ENCODE data around the gene JKAMP. TPM values are rescaled to one million over a fixed set of nuclear protein-coding genes. Genes with fewer than 3 reads are reported as not detected.
A peak's percentile ranks its signal among the peaks of the same experiment; 100 is the strongest.

Gene JKAMP
- total RNA-seq, 1 donor from 2014 or later: 28.8 TPM

- peaks cover 36% of the 10 kb centered on the region for H3K36me3 Mint-ChIP-seq (ENCODE audit: low read depth)
- peaks cover 37% of the 10 kb centered on the region for H3K4me1 Mint-ChIP-seq
- no peak for TF ChIP-seq CTCF (IDR thresholded peaks at IDR 0.05)
- ChIA-PET POLR2A (no interaction called here), CTCF (no interaction called here)
- H3K27ac Mint-ChIP-seq: no peak overlapping the region
- intact Hi-C loops (cut with micrococcal nuclease): no loop called here
- ATAC-seq (ENCODE audit: low read depth) (no peak), DNase-seq (no peak)
- H3K4me3 Mint-ChIP-seq: no peak overlapping the region
- H3K9me3 Mint-ChIP-seq: no peaks in the 10 kb centered on the region
- H3K27me3 Mint-ChIP-seq: no peaks in the 10 kb centered on the region
Observed at GRCh38 chr14:59478540-59478939, 5.8 kb upstream of the JKAMP start.

GRCh38 chr14:59480166-59480565 is 4.2 kb upstream of the JKAMP start:
- no peak overlapping the region for H3K27ac Mint-ChIP-seq
- no peak for DNase-seq
- ATAC-seq (ENCODE audit: low read depth): no peak
- ChIA-PET CTCF (no interaction called here), POLR2A (no interaction called here)
- no peaks in the 10 kb centered on the region for H3K9me3 Mint-ChIP-seq
- H3K4me1 Mint-ChIP-seq: peaks cover 43% of the 10 kb centered on the region
- H3K27me3 Mint-ChIP-seq: no peaks in the 10 kb centered on the region
- intact Hi-C loops (cut with micrococcal nuclease): loop anchor here (5.0 to 10.0 kb wide), 6 partner anchors 485 to 1275 kb away; partner anchors contain the start of genes DACT1, DHRS7 and PSMA3
- no peak overlapping the region for H3K4me3 Mint-ChIP-seq
- no peak for TF ChIP-seq CTCF (IDR thresholded peaks at IDR 0.05)
- peaks cover 25% of the 10 kb centered on the region for H3K36me3 Mint-ChIP-seq (ENCODE audit: low read depth)

GRCh38 chr14:59481407-59481806 is 2.9 kb upstream of the JKAMP start:
- ChIA-PET CTCF (no interaction called here), POLR2A (no interaction called here)
- no peaks in the 10 kb centered on the region for H3K27me3 Mint-ChIP-seq
- TF ChIP-seq CTCF (IDR thresholded peaks at IDR 0.05): no peak
- peak overlapping the region; percentile 16 for H3K4me3 Mint-ChIP-seq
- H3K9me3 Mint-ChIP-seq: no peaks in the 10 kb centered on the region
- intact Hi-C loops (cut with micrococcal nuclease): loop anchor here (5.0 to 10.0 kb wide), 6 partner anchors 483 to 1273 kb away; partner anchors contain the start of genes DACT1, DHRS7 and PSMA3
- H3K27ac Mint-ChIP-seq: no peak overlapping the region
- DNase-seq (no peak), ATAC-seq (ENCODE audit: low read depth) (no peak)
- peaks cover 50% of the 10 kb centered on the region for H3K4me1 Mint-ChIP-seq
- H3K36me3 Mint-ChIP-seq (ENCODE audit: low read depth): peaks cover 17% of the 10 kb centered on the region

GRCh38 chr14:59481871-59482540 is 2.3 kb upstream of the JKAMP start:
- intact Hi-C loops (cut with micrococcal nuclease): loop anchor here (5.0 to 10.0 kb wide), 6 partner anchors 483 to 1273 kb away; partner anchors contain the start of genes DACT1, DHRS7 and PSMA3
- CTCF ChIA-PET: interaction anchor here (1.5 kb wide), 1 partner anchor 95 kb away, joined by 4 read pairs; the partner anchor contains the start of gene CCDC175
- peaks cover 12% of the 10 kb centered on the region for H3K36me3 Mint-ChIP-seq (ENCODE audit: low read depth)
- no peaks in the 10 kb centered on the region for H3K27me3 Mint-ChIP-seq
- peak overlapping the region; percentile 7 for H3K27ac Mint-ChIP-seq
- H3K9me3 Mint-ChIP-seq: no peaks in the 10 kb centered on the region
- H3K4me3 Mint-ChIP-seq: peak overlapping the region; percentile 98
- no peak for TF ChIP-seq CTCF (IDR thresholded peaks at IDR 0.05)
- H3K4me1 Mint-ChIP-seq: peaks cover 50% of the 10 kb centered on the region
- POLR2A ChIA-PET: no interaction called here
- no peak for DNase-seq
- ATAC-seq (ENCODE audit: low read depth): no peak

GRCh38 chr14:59482541-59483331 is 1.6 kb upstream of the JKAMP start:
- H3K27me3 Mint-ChIP-seq: no peaks in the 10 kb centered on the region
- no peaks in the 10 kb centered on the region for H3K9me3 Mint-ChIP-seq
- TF ChIP-seq CTCF (IDR thresholded peaks at IDR 0.05): no peak
- intact Hi-C loops (cut with micrococcal nuclease): loop anchor here (1.0 to 10.0 kb wide), 7 partner anchors 482 to 1272 kb away; partner anchors contain the start of genes DACT1, DHRS7 and PSMA3
- H3K4me1 Mint-ChIP-seq: peaks cover 50% of the 10 kb centered on the region
- H3K4me3 Mint-ChIP-seq: peak overlapping the region; percentile 98
- POLR2A ChIA-PET: interaction anchor here (1.7 kb wide), 1 partner anchor 297 kb away, joined by 3 read pairs; no protein-coding TSS in a partner anchor
- peaks cover 12% of the 10 kb centered on the region for H3K36me3 Mint-ChIP-seq (ENCODE audit: low read depth)
- peak overlapping the region; percentile 96 for H3K27ac Mint-ChIP-seq
- DNase-seq: no peak
- CTCF ChIA-PET: interaction anchor here (1.2 to 2.3 kb wide), 3 partner anchors 20 to 699 kb away, joined by 3 to 8 read pairs (median 4); partner anchors contain the start of gene CCDC175
- no peak for ATAC-seq (ENCODE audit: low read depth)
